Measurements from ENCODE around the gene ZNF883. TPM values are rescaled to one million over a fixed set of nuclear protein-coding genes. Genes with fewer than 3 reads are reported as not detected.

Gene ZNF883
- total and polyA plus RNA-seq, 2 donors (not counting 3 experiments of a cell fraction or from before 2014, with no cell fraction given), result 0.15 TPM; not detected in 1

DNA sequence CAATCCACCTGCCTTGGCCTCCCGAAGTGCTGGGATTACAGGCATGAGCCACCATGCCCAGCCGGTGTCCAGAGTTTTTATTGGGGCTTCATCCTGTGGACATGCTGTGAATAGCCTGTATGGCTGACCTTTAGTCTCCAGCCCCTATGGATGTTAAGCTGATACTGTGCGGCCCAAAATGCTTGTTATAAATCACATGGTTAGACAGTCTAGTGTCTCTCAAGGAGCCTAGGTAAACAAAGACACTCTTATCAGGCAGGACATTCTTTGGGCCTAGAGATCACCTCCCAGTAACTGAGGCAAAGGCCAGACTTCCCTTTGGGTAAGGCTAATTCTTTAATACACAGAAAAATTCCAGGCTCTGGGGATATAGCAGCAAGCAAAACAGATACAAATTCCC lies 99.4 kb downstream of the ZNF883 start:
- Histone ChIP-seq H2AFZ (ENCODE audit: low read depth, low read length) (no peak overlapping the region), H3K79me2 (ENCODE audit: control insufficient read depth, insufficient read depth, low read length) (no peaks in the 10 kb centered on the region), H3K9ac (replicated peaks; ENCODE audit: extremely low read depth, insufficient read depth, low read length) (no peak overlapping the region), H3K27ac (ENCODE audit: insufficient read depth, low read depth, low read length) (no peak overlapping the region), H3K9me3 (replicated peaks; ENCODE audit: control insufficient read depth, insufficient read depth, low read length) (no peaks in the 10 kb centered on the region), H3K4me1 (ENCODE audit: control insufficient read depth, extremely low read depth, insufficient read depth, low read length) (no peaks in the 10 kb centered on the region), H4K20me1 (replicated peaks; ENCODE audit: control insufficient read depth, extremely low read depth, insufficient read depth, low read length) (no peaks in the 10 kb centered on the region), H3K9me1 (replicated peaks; ENCODE audit: control insufficient read depth, extremely low read depth, insufficient read depth, low read length) (no peaks in the 10 kb centered on the region), H3K4me3 (replicated peaks in 1 of 3; ENCODE audit: insufficient read depth in 1 of 3, low read depth in 1 of 3, low read length in 3 of 3) (no peak overlapping the region), H3K4me2 (ENCODE audit: insufficient read depth, low read length) (no peak overlapping the region), H3K27me3 (ENCODE audit: control insufficient read depth in 2 of 2, insufficient read depth in 2 of 2, low read length in 2 of 2) (peaks cover 7 to 13% of the 10 kb centered on the region in 2 experiments), H3K36me3 (ENCODE audit: control insufficient read depth in 2 of 2, extremely low read depth in 1 of 2, insufficient read depth in 2 of 2, low read length in 2 of 2) (no peaks in the 10 kb centered on the region)
- no peak for FAIRE-seq
- ChIA-PET CTCF (interaction anchor here (2.1 kb wide), 1 partner anchor 10 kb away, joined by 12 read pairs; no protein-coding TSS in a partner anchor), POLR2A (no interaction called here)
- TF ChIP-seq GATA2 (IDR thresholded peaks at IDR 0.05; ENCODE audit: insufficient read depth, insufficient read length, low read depth, low read length) (no peak), MYC (IDR thresholded peaks at IDR 0.05; ENCODE audit: low read depth, low read length) (no peak), FOS (IDR thresholded peaks at IDR 0.05; ENCODE audit: borderline replicate concordance, insufficient read depth, low read length) (no peak), POLR2A (IDR thresholded peaks at IDR 0.05; ENCODE audit: low read depth, low read length) (no peak), POLR2AphosphoS5 (IDR thresholded peaks at IDR 0.05; ENCODE audit: insufficient read depth, low read depth, low read length) (no peak)
- TF ChIP-seq, protein P1, sequence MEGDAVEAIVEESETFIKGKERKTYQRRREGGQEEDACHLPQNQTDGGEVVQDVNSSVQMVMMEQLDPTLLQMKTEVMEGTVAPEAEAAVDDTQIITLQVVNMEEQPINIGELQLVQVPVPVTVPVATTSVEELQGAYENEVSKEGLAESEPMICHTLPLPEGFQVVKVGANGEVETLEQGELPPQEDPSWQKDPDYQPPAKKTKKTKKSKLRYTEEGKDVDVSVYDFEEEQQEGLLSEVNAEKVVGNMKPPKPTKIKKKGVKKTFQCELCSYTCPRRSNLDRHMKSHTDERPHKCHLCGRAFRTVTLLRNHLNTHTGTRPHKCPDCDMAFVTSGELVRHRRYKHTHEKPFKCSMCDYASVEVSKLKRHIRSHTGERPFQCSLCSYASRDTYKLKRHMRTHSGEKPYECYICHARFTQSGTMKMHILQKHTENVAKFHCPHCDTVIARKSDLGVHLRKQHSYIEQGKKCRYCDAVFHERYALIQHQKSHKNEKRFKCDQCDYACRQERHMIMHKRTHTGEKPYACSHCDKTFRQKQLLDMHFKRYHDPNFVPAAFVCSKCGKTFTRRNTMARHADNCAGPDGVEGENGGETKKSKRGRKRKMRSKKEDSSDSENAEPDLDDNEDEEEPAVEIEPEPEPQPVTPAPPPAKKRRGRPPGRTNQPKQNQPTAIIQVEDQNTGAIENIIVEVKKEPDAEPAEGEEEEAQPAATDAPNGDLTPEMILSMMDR (IDR thresholded peaks at IDR 0.05; ENCODE audit: extremely low read depth in 1 of 2, insufficient read depth in 1 of 2, low read depth in 1 of 2, low read length in 2 of 2), result no peak
- TF ChIP-seq, protein P2, sequence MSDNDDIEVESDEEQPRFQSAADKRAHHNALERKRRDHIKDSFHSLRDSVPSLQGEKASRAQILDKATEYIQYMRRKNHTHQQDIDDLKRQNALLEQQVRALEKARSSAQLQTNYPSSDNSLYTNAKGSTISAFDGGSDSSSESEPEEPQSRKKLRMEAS (IDR thresholded peaks at IDR 0.05; ENCODE audit: insufficient read depth, insufficient read length), result no peak
- DNase-seq (ENCODE audit: low read depth, low spot score), result no peak
- BruUV-seq (replicated peaks), result no TSS peak
- dilution Hi-C loops (cut with MboI; ENCODE audit: extremely low pct_ligation_motif_present, low sequenced_read_pairs) (no loop called here), intact Hi-C loops (cut with micrococcal nuclease) (no loop called here)

Measured in endothelial cell of umbilical vein (primary cell).